SIG-M5 (cell line): ENCODE results near the gene TMPRSS4.
"Not testable (repeated sequence)": the region's sequence is repeated elsewhere in the genome, so short reads cannot be mapped to it uniquely, and the experiment has no call there.

Experiments used
- DNase-seq: peaks from one replicate; lab custom pipeline; 2025; lab: John Stamatoyannopoulos, UW

TMPRSS4 gene

GRCh38 chr11:118057251-118058145 is 19.4 kb upstream of the TMPRSS4 start:
- no peak for DNase-seq

GRCh38 chr11:118058311-118059245 is 18.3 kb upstream of the TMPRSS4 start:
- DNase-seq, result no peak

- no peak for DNase-seq
Measured at GRCh38 chr11:118059246-118059940, 17.5 kb upstream of the TMPRSS4 start.

GRCh38 chr11:118060081-118060661 is 16.7 kb upstream of the TMPRSS4 start:
- DNase-seq, result no peak

GRCh38 chr11:118060869-118061268 is 16.0 kb upstream of the TMPRSS4 start:
- no peak for DNase-seq

- DNase-seq, result no peak
Measured at GRCh38 chr11:118061586-118062125, 15.2 kb upstream of the TMPRSS4 start.

GRCh38 chr11:118062181-118062580 is 14.7 kb upstream of the TMPRSS4 start:
- DNase-seq, result not testable (repeated sequence)

- not testable (repeated sequence) for DNase-seq
Measured at GRCh38 chr11:118062631-118063030, 14.2 kb upstream of the TMPRSS4 start.

- no peak for DNase-seq
Measured at GRCh38 chr11:118064956-118065355, 11.9 kb upstream of the TMPRSS4 start.

GRCh38 chr11:118065384-118065783 is 11.5 kb upstream of the TMPRSS4 start:
- no peak for DNase-seq

- no peak for DNase-seq
Measured at GRCh38 chr11:118067006-118067405, 9.9 kb upstream of the TMPRSS4 start.

GRCh38 chr11:118068206-118068944 is 8.5 kb upstream of the TMPRSS4 start:
- no peak for DNase-seq

GRCh38 chr11:118068945-118069612 is 7.8 kb upstream of the TMPRSS4 start:
- no peak for DNase-seq

- no peak for DNase-seq
Measured at GRCh38 chr11:118071416-118072030, 5.4 kb upstream of the TMPRSS4 start.

GRCh38 chr11:118073554-118073953 is 3.3 kb upstream of the TMPRSS4 start:
- DNase-seq, result no peak

GRCh38 chr11:118074091-118074685 is 2.7 kb upstream of the TMPRSS4 start:
- no peak for DNase-seq

- no peak for DNase-seq
Measured at GRCh38 chr11:118074785-118075184, 2.1 kb upstream of the TMPRSS4 start.

GRCh38 chr11:118078911-118079411 is 2.1 kb downstream of the TMPRSS4 start:
- DNase-seq, result no peak

GRCh38 chr11:118079491-118079890 is 2.6 kb downstream of the TMPRSS4 start:
- DNase-seq, result no peak
